Cardiac fibroblast (primary cell): ENCODE measurements around the gene SPPL3.

Experiments used
- DNase-seq, 2 donors: peaks; one replicate each; pipeline versions ENCODE4 v3.0.0 to v3.0.0-alpha.2; 2010; ENCODE audit warnings: low read depth in 2 of 2
- H3K4me3 ChIP-seq, 2 donors: replicated peaks in 1 of 2; 1 replicate in 1 of 2; 2 replicates in 1 of 2; pipeline ENCODE4 v1.5.1; 2011; ENCODE audit warnings: low read depth in 2 of 2, low read length in 2 of 2, mild to moderate bottlenecking in 2 of 2, moderate library complexity in 1 of 2
- CTCF ChIP-seq: IDR thresholded peaks from one replicate; pipeline ENCODE4 v1.5.1; 2011; ENCODE audit warnings: low read depth, mild to moderate bottlenecking, low read length, inconsistent platforms

The SPPL3 gene

GRCh38 chr12:120879102-120879501 is 25.1 kb downstream of the SPPL3 start:
- TF ChIP-seq CTCF = no peak
- DNase-seq = no peak
- no peak overlapping the region for H3K4me3 ChIP-seq

- DNase-seq = no peak
- H3K4me3 ChIP-seq = no peak overlapping the region
- TF ChIP-seq CTCF = no peak
Observed at GRCh38 chr12:120874547-120875245, 29.5 kb downstream of the SPPL3 start.

GRCh38 chr12:120873226-120873625 is 30.9 kb downstream of the SPPL3 start:
- TF ChIP-seq CTCF = no peak
- DNase-seq = no peak
- H3K4me3 ChIP-seq = no peak overlapping the region

GRCh38 chr12:120872487-120872886 is 31.7 kb downstream of the SPPL3 start:
- TF ChIP-seq CTCF = no peak
- H3K4me3 ChIP-seq = no peak overlapping the region
- DNase-seq = no peak

- no peak for TF ChIP-seq CTCF
- no peak for DNase-seq
- no peak overlapping the region for H3K4me3 ChIP-seq
Observed at GRCh38 chr12:120870415-120870814, 33.7 kb downstream of the SPPL3 start.

- no peak overlapping the region for H3K4me3 ChIP-seq
- no peak for TF ChIP-seq CTCF
Observed at GRCh38 chr12:120869376-120869775, 34.8 kb downstream of the SPPL3 start.

GRCh38 chr12:120866108-120866507 is 38.0 kb downstream of the SPPL3 start:
- DNase-seq = peak; percentile 58 to 73
- H3K4me3 ChIP-seq = no peak overlapping the region
- no peak for TF ChIP-seq CTCF

More at GRCh38 chr12:120869376-120869775, 34.8 kb downstream of the SPPL3 start:
- DNase-seq = no peak
